B cell (primary cell): ENCODE data around the gene SH2D4B. TPM values are rescaled to one million over a fixed set of nuclear protein-coding genes. Genes with fewer than 3 reads are reported as not detected.
A peak's percentile ranks its signal among the peaks of the same experiment; 100 is the strongest.

ENCODE experiments used
- ATAC-seq: fragments of 200-7000 bp; cut with Tn5 transposase; one replicate; pipeline ENCODE4 v1.10.0; 2021; ENCODE audit warnings: low read depth, mild to moderate bottlenecking, moderate number of reproducible peaks, moderate library complexity
- CTCF ChIA-PET: fragments of 350-600 bp; sonication (Branson Sonifier 250); formaldehyde crosslinking; loops from one replicate; lab custom pipeline; 2021; ENCODE audit warnings: antibody characterized with exemption, inconsistent platforms; lab: Charles Lee
- POLR2A ChIA-PET: fragments of 350-600 bp; sonication (Branson Sonifier 250); formaldehyde crosslinking; loops from one replicate; lab custom pipeline; 2021; ENCODE audit warnings: antibody characterized with exemption; lab: Charles Lee
- DNase-seq: peaks from one replicate; pipeline ENCODE4 v3.0.0; 2013
- H2AFZ ChIP-seq: 2 replicates; pipeline ENCODE4 v1.6.1; 2012; ENCODE audit warnings: mild to moderate bottlenecking, low read depth, low read length; ENCODE audit not compliant: insufficient read depth, poor library complexity, severe bottlenecking
- H3K27ac ChIP-seq, 2 donors: 1 replicate in 1 of 2; 2 replicates in 1 of 2; pipeline ENCODE4 v1.5.1; 2012 to 2013; ENCODE audit warnings: low read length in 2 of 2, mild to moderate bottlenecking in 2 of 2, moderate library complexity in 1 of 2
- H3K27me3 ChIP-seq, 4 experiments: fragments of 200-600 bp in 1 of 4; sonication (generic) in 1 of 4; replicated peaks in 1 of 4; 1 replicate in 2 of 4; 2 replicates in 2 of 4; pipeline versions ENCODE4 v1.6.1 to v1.7.0; 2013 to 2016; ENCODE audit warnings: low read length in 3 of 4, mild to moderate bottlenecking in 2 of 4, mixed read lengths in 1 of 4, moderate library complexity in 1 of 4; ENCODE audit not compliant: insufficient read depth in 4 of 4, control insufficient read depth in 3 of 4; ENCODE audit errors: control extremely low read depth in 1 of 4
- H3K36me3 ChIP-seq, 2 experiments: replicated peaks in 1 of 2; 1 replicate in 1 of 2; 2 replicates in 1 of 2; pipeline versions ENCODE4 v1.6.1 to v1.7.1; 2013; ENCODE audit warnings: low read length in 1 of 2; ENCODE audit not compliant: insufficient read depth in 2 of 2, control insufficient read depth in 1 of 2; ENCODE audit errors: control extremely low read depth in 1 of 2, extremely low read depth in 1 of 2
- H3K4me1 ChIP-seq, 2 donors: fragments of 200-600 bp in 1 of 2; sonication (generic) in 1 of 2; 1 replicate in 1 of 2; 2 replicates in 1 of 2; pipeline versions ENCODE4 v1.5.1 to v1.6.1; 2013 to 2017; ENCODE audit warnings: low read length in 2 of 2; ENCODE audit not compliant: control insufficient read depth in 2 of 2, insufficient read depth in 2 of 2
- H3K4me2 ChIP-seq: replicated peaks from 2 replicates; pipeline ENCODE3; 2012; ENCODE audit warnings: mild to moderate bottlenecking, low read depth, low read length; ENCODE audit not compliant: poor library complexity, severe bottlenecking
- H3K4me3 ChIP-seq, 5 experiments: fragments of 200-600 bp in 1 of 5; sonication (generic) in 1 of 5; 1 replicate in 3 of 5; 2 replicates in 2 of 5; pipeline versions ENCODE4 v1.5.1 to v1.7.0; 2011 to 2016; ENCODE audit warnings: low read length in 4 of 5, mild to moderate bottlenecking in 4 of 5, low read depth in 2 of 5, control low read depth in 1 of 5, moderate library complexity in 1 of 5; ENCODE audit not compliant: insufficient read depth in 1 of 5; ENCODE audit errors: control extremely low read depth in 1 of 5, extremely low read depth in 1 of 5
- H3K79me2 ChIP-seq: fragments of 200-600 bp; sonication (generic); one replicate; pipeline ENCODE4 v1.6.0; 2016; ENCODE audit warnings: low read length; ENCODE audit not compliant: control insufficient read depth, insufficient read depth
- H3K9ac ChIP-seq: fragments of 200-600 bp; sonication (generic); 2 replicates; pipeline ENCODE4 v1.6.1; 2017; ENCODE audit warnings: mild to moderate bottlenecking, low read length, moderate library complexity
- H3K9me3 ChIP-seq, 3 donors: one replicate each; pipeline versions ENCODE4 v1.6.1 to v1.7.1; 2013; ENCODE audit warnings: low read length in 2 of 3; ENCODE audit not compliant: control insufficient read depth in 2 of 3, insufficient read depth in 1 of 3; ENCODE audit errors: control extremely low read depth in 1 of 3
- H4K20me1 ChIP-seq: 2 replicates; pipeline ENCODE4 v1.6.0; 2012; ENCODE audit warnings: mild to moderate bottlenecking, low read length; ENCODE audit not compliant: insufficient read depth, control insufficient read depth, poor library complexity, severe bottlenecking
- H3K27ac Mint-ChIP-seq: one replicate; pipeline ENCODE4 v1.8.0; 2021; ENCODE audit warnings: mixed read lengths
- H3K27me3 Mint-ChIP-seq: one replicate; pipeline ENCODE4 v1.8.0; 2021; ENCODE audit warnings: mixed read lengths
- H3K4me1 Mint-ChIP-seq: one replicate; pipeline ENCODE4 v1.8.0; 2021; ENCODE audit warnings: mixed read lengths
- H3K4me3 Mint-ChIP-seq: one replicate; pipeline ENCODE4 v1.8.0; 2021; ENCODE audit warnings: mixed read lengths
- H3K9me3 Mint-ChIP-seq: one replicate; pipeline ENCODE4 v1.8.0; 2022; ENCODE audit warnings: mixed read lengths; ENCODE audit not compliant: insufficient read depth
- EZH2 ChIP-seq: IDR thresholded peaks from 2 replicates; pipeline ENCODE4 v1.6.1; 2012; ENCODE audit warnings: borderline replicate concordance, low read depth, mild to moderate bottlenecking, moderate library complexity, low read length; ENCODE audit not compliant: insufficient read depth, poor library complexity, severe bottlenecking
- WGBS: methylation state at CpG from one replicate; pipeline ENCODE4 v1.1.5; 2013; ENCODE audit warnings: missing lambda C conversion rate; ENCODE audit not compliant: insufficient coverage; 5-methylcytosine and 5-hydroxymethylcytosine counted together
- intact Hi-C: fragments of 100-400 bp; cut with micrococcal nuclease; formaldehyde crosslinking; loops from one replicate; pipeline ENCODE4 v1.10.0; 2022
- polyA minus RNA-seq: library from RNA; depleted of rRNA, polyadenylated mRNA; stranded (reverse); fragments of >200 nt; gene quantifications from 2 replicates; pipeline ENCODE4 v1.2.3, GENCODE V29; 2012
- polyA plus RNA-seq: library from polyadenylated mRNA; depleted of rRNA; stranded (reverse); fragments of >200 nt; gene quantifications from 2 replicates; pipeline ENCODE4 v1.2.3, GENCODE V29; 2012
- total RNA-seq, 2 donors: library from RNA; stranded (reverse); fragments of 120-200 nt in 1 of 2; gene quantifications; 1 replicate in 1 of 2; 2 replicates in 1 of 2; pipeline versions ENCODE4 v1.2.3 to v1.2.4, GENCODE V29; 2013 to 2022
- TF ChIP-seq, protein P1 (sequence below): fragments of 200-600 bp; IDR thresholded peaks from one replicate; pipeline ENCODE4 v1.8.0; 2022; ENCODE audit warnings: antibody characterized with exemption, mild to moderate bottlenecking

Gene SH2D4B
- 0.12 and 0.22 TPM in 2 replicates for total RNA-seq
- 0.09 TPM for total RNA-seq (2013)
- polyA plus RNA-seq: 0.06 and 0.09 TPM in 2 replicates
- polyA minus RNA-seq: 0.17 and 0.43 TPM in 2 replicates

DNA sequence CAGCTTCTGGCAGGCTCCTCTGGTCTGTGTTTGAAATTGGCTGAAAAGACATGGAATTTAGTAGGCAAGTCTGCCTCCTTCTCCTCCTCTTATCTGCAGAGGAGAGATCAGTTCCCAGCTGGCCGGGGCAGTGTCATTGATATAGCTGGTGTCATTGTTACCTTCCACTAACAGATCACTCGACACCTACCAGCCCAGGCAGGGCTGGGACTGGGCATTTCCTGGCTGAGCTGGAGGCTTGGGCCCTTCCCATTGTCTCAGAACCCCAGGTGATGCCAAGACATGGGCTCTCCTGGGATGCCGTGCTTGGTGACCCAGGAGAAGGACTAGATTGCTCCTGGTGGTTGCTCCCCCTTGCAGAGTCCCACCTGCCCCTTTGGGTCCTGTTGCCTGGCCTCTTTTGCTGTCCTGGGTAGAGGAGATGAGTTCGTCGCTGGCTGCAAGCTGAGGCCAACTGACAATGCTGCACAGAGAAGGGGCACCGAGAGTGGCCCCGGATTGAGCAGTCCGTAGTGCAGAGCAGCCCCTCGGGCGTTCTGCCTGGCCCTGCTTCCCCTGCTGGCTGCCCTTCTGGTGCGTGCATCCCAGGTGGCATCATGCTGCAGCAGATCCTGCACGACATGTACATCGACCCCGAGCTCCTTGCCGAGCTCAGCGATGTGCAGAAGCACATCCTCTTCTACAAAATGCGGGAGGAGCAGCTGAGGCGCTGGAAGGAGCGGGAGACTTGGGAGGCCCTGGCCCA is at the start of gene SH2D4B:
TSS of gene SH2D4B (plus strand) at position 167 of the 745 bp plus-strand sequence. CDS start at position 597, 430 bp downstream.
- Histone ChIP-seq H3K27ac (no peak within 1 kb of the TSS), H3K36me3 (no peaks in the 10 kb centered on the region), H3K4me3 (no peak within 1 kb of the TSS), H3K9me3 (no peaks in the 10 kb centered on the region), H3K4me1 (peaks cover 33 to 53% of the 10 kb centered on the region in 2 donors), H3K79me2 (no peaks in the 10 kb centered on the region), H3K4me2 (no peak within 1 kb of the TSS), H3K9ac (no peak within 1 kb of the TSS), H2AFZ (peak within 1 kb of the TSS; percentile 85), H4K20me1 (no peaks in the 10 kb centered on the region), H3K27me3 (no peaks in the 10 kb centered on the region)
- DNase-seq (peak; percentile 15), ATAC-seq (no peak)
- ChIA-PET POLR2A (no interaction called here), CTCF (interaction anchor here (1.2 to 2.5 kb wide), 5 partner anchors 10 to 127 kb away, joined by 3 to 13 read pairs (median 3); no protein-coding TSS in a partner anchor)
- no peak for TF ChIP-seq EZH2
- TF ChIP-seq, protein P1, sequence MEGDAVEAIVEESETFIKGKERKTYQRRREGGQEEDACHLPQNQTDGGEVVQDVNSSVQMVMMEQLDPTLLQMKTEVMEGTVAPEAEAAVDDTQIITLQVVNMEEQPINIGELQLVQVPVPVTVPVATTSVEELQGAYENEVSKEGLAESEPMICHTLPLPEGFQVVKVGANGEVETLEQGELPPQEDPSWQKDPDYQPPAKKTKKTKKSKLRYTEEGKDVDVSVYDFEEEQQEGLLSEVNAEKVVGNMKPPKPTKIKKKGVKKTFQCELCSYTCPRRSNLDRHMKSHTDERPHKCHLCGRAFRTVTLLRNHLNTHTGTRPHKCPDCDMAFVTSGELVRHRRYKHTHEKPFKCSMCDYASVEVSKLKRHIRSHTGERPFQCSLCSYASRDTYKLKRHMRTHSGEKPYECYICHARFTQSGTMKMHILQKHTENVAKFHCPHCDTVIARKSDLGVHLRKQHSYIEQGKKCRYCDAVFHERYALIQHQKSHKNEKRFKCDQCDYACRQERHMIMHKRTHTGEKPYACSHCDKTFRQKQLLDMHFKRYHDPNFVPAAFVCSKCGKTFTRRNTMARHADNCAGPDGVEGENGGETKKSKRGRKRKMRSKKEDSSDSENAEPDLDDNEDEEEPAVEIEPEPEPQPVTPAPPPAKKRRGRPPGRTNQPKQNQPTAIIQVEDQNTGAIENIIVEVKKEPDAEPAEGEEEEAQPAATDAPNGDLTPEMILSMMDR: no peak
- Mint-ChIP-seq H3K27ac (peak within 1 kb of the TSS; percentile 73), H3K27me3 (no peaks in the 10 kb centered on the region), H3K4me3 (peak within 1 kb of the TSS; percentile 90), H3K9me3 (no peaks in the 10 kb centered on the region), H3K4me1 (peaks cover 53% of the 10 kb centered on the region)
- 81% methylated on average over 19 of the region's 19 CpGs for WGBS
- intact Hi-C loops: loop anchor here (5.0 to 10.0 kb wide), 2 partner anchors 59 to 127 kb away; no protein-coding TSS in a partner anchor

DNA sequence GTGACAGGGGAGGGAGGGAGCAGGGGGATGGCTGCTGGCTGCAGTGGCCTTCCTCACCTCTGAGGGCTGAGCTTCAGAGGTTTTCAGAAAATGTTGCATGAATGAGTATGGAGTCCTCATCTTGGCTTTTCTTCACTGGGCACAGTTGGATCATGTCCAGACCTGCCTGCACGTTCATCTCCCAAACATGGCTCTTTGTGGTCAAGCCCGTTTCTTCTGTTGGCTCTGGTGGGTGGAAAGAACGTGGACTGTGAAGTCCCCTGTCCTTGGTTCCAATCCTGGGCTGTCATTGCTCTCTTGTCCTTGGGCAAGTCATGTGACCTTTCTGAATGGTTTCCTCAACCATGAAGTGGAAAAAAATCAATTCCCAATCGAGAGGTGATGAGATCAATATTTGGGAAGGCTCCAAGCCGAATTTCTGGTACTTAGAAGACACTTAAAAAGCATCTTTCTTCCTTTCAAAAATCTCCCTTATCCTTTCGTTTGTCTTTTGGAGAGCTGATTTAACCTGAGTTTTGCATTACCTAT is 49.1 kb upstream of the SH2D4B start:
- Histone ChIP-seq H3K36me3 (peaks cover 4 to 32% of the 10 kb centered on the region in 2 experiments), H3K9me3 (peaks cover 0 to 4% (median 0%) of the 10 kb centered on the region in 3 donors), H4K20me1 (peaks cover 53% of the 10 kb centered on the region), H2AFZ (no peak overlapping the region), H3K27me3 (no peaks in the 10 kb centered on the region), H3K79me2 (peaks cover 61% of the 10 kb centered on the region), H3K27ac (no peak overlapping the region), H3K4me1 (peaks cover 17 to 41% of the 10 kb centered on the region in 2 donors), H3K4me3 (no peak overlapping the region), H3K9ac (no peak overlapping the region), H3K4me2 (no peak overlapping the region)
- 97% methylated on average over 3 of the region's 6 CpGs for WGBS
- Mint-ChIP-seq H3K4me3 (no peak overlapping the region), H3K9me3 (no peaks in the 10 kb centered on the region), H3K27me3 (no peaks in the 10 kb centered on the region), H3K27ac (no peak overlapping the region), H3K4me1 (peaks cover 67% of the 10 kb centered on the region)
- intact Hi-C loops: no loop called here
- ATAC-seq: no peak
- DNase-seq: no peak
- ChIA-PET CTCF (interaction anchor here (9.2 kb wide), 1 partner anchor 14 kb away, joined by 71 read pairs; no protein-coding TSS in a partner anchor), POLR2A (no interaction called here)
- TF ChIP-seq, protein P1: no peak
- no peak for TF ChIP-seq EZH2
